Measurements from ENCODE around the gene PAPOLB. TPM values are rescaled to one million over a fixed set of nuclear protein-coding genes. Genes with fewer than 3 reads are reported as not detected.

Gene PAPOLB
- total RNA-seq, 4 donors from 2014 or later = 0.17 to 0.46 (median 0.37) TPM

GRCh38 chr7:4883372-4884144 lies 21.7 kb upstream of the PAPOLB start, which contains the start of gene RADIL:
RADIL (minus strand) TSS chr7:4883716; CDS start chr7:4878139, 5,577 bp downstream.
- intact Hi-C loops (cut with DNase I) = loop anchor here (5.0 kb wide), 2 partner anchors 36 to 51 kb away; no protein-coding TSS in a partner anchor
- TF ChIP-seq POLR2A (IDR thresholded peaks at IDR 0.05; ENCODE audit: low read depth) (no peak), CTCF (IDR thresholded peaks at IDR 0.05) (peak; percentile 77 to 88 (median 81)), EP300 (IDR thresholded peaks at IDR 0.05) (no peak), POLR2AphosphoS5 (IDR thresholded peaks at IDR 0.05) (peak in 1 of 2 donors; percentile 36)
- Histone ChIP-seq H3K4me3 (peak within 1 kb of the TSS; percentile 64 to 79 (median 72)), H3K36me3 (no peaks in the 10 kb centered on the region), H3K4me1 (peaks cover 10 to 46% (median 34%) of the 10 kb centered on the region in 4 donors), H3K27me3 (peaks cover 0 to 19% (median 0%) of the 10 kb centered on the region in 4 donors), H3K27ac (replicated peaks in 1 of 4) (peak within 1 kb of the TSS; percentile 74 to 83 (median 77)), H3K9me3 (no peaks in the 10 kb centered on the region)
- 6% methylated on average over 43 of the region's 72 CpGs for WGBS
- DNase-seq (ENCODE audit: extremely low spot score) = peak; percentile 97

- peaks cover 0 to 19% (median 0%) of the 10 kb centered on the region in 4 donors for H3K27me3 ChIP-seq
- H3K9me3 ChIP-seq = no peaks in the 10 kb centered on the region
- H3K36me3 ChIP-seq = peaks cover 0 to under 1% (median under 1%) of the 10 kb centered on the region in 4 donors
- TF ChIP-seq EP300 (IDR thresholded peaks at IDR 0.05) (no peak), CTCF (IDR thresholded peaks at IDR 0.05) (no peak), POLR2AphosphoS5 (IDR thresholded peaks at IDR 0.05) (no peak), POLR2A (IDR thresholded peaks at IDR 0.05; ENCODE audit: low read depth) (no peak)
- H3K27ac ChIP-seq (replicated peaks in 1 of 4) = peak overlapping the region; percentile 74 to 83 (median 77)
- 0% methylated on average over 13 of the region's 36 CpGs for WGBS
- DNase-seq (ENCODE audit: extremely low spot score) = no peak
- H3K4me1 ChIP-seq = peaks cover 10 to 46% (median 35%) of the 10 kb centered on the region in 4 donors
- H3K4me3 ChIP-seq = peak overlapping the region; percentile 64 to 79 (median 72)
- intact Hi-C loops (cut with DNase I) = loop anchor here (5.0 kb wide), 2 partner anchors 36 to 51 kb away; no protein-coding TSS in a partner anchor
Observed at GRCh38 chr7:4883033-4883371, 21.2 kb upstream of the PAPOLB start.

GRCh38 chr7:4882169-4883032 lies 20.6 kb upstream of the PAPOLB start:
- WGBS = 8% methylated on average over 28 of the region's 35 CpGs
- Histone ChIP-seq H3K36me3 (peaks cover 0 to 7% (median 6%) of the 10 kb centered on the region in 4 donors), H3K27ac (replicated peaks in 1 of 4) (peak overlapping the region; percentile 74 to 83 (median 77)), H3K27me3 (peaks cover 0 to 19% (median 0%) of the 10 kb centered on the region in 4 donors), H3K4me1 (peaks cover 10 to 46% (median 35%) of the 10 kb centered on the region in 4 donors), H3K4me3 (peak overlapping the region; percentile 64 to 79 (median 72)), H3K9me3 (no peaks in the 10 kb centered on the region)
- DNase-seq (ENCODE audit: extremely low spot score) = peak; percentile 93
- TF ChIP-seq POLR2AphosphoS5 (IDR thresholded peaks at IDR 0.05) (peak; percentile 66), CTCF (IDR thresholded peaks at IDR 0.05) (peak in 1 of 3 experiments; percentile 7), POLR2A (IDR thresholded peaks at IDR 0.05; ENCODE audit: low read depth) (no peak), EP300 (IDR thresholded peaks at IDR 0.05) (no peak)
- intact Hi-C loops (cut with DNase I) = loop anchor here (5.0 kb wide), 2 partner anchors 35 to 50 kb away; no protein-coding TSS in a partner anchor

GRCh38 chr7:4880218-4880617 lies 18.4 kb upstream of the PAPOLB start:
- H3K4me1 ChIP-seq = peaks cover 10 to 46% (median 35%) of the 10 kb centered on the region in 4 donors
- TF ChIP-seq POLR2A (IDR thresholded peaks at IDR 0.05; ENCODE audit: low read depth) = no peak

More at GRCh38 chr7:4880218-4880617, 18.4 kb upstream of the PAPOLB start:
- Histone ChIP-seq H3K9me3 (no peaks in the 10 kb centered on the region), H3K4me3 (peak overlapping the region in 3 of 4 donors; percentile 3 to 18 (median 7)), H3K36me3 (peaks cover 0 to 21% (median 17%) of the 10 kb centered on the region in 4 donors), H3K27me3 (peaks cover 0 to 19% (median 0%) of the 10 kb centered on the region in 4 donors), H3K27ac (replicated peaks in 1 of 4) (peak overlapping the region in 1 of 4 donors; percentile 4)
- no peak for DNase-seq (ENCODE audit: extremely low spot score)
- WGBS = 68% methylated on average over 9 of the region's 10 CpGs
- intact Hi-C loops (cut with DNase I) = loop anchor here (5.0 kb wide), 2 partner anchors 33 to 48 kb away; no protein-coding TSS in a partner anchor
